GM12878 (cell line): ENCODE results near the gene SFT2D3. TPM values are rescaled to one million over a fixed set of nuclear protein-coding genes. Genes with fewer than 3 reads are reported as not detected.
A peak's percentile ranks its signal among the peaks of the same experiment; 100 is the strongest.

Source experiments
- ATAC-seq: fragments of 200-7000 bp; cut with Tn5 transposase; 3 replicates; pipeline ENCODE4 v1.9.1; 2020; ENCODE audit warnings: mild to moderate bottlenecking, moderate library complexity
- BruUV-seq: library from RNA; stranded (reverse); fragments of 400-500 nt; replicated peaks from 2 replicates; lab custom pipeline; 2021; lab: Mats Ljungman, UMichigan
- CTCF ChIA-PET: fragments of 300-600 bp; sonication (Branson Sonifier 250); formaldehyde crosslinking; extraction: SDS; loops from one replicate; lab custom pipeline; 2021; ENCODE audit warnings: inconsistent platforms; lab: Yijun Ruan, JAX
- POLR2A ChIA-PET: fragments of 350-600 bp; formaldehyde crosslinking; extraction: SDS; loops from one replicate; lab custom pipeline; 2021; ENCODE audit warnings: inconsistent platforms; lab: Charles Lee
- RAD21 ChIA-PET: fragments of 300-600 bp; sonication (Branson Sonifier 250); formaldehyde crosslinking; loops from one replicate; lab custom pipeline; 2023; ENCODE audit warnings: antibody characterized with exemption; ENCODE audit not compliant: unreplicated experiment; lab: Charles Lee
- SMC1A ChIA-PET: fragments of 300-600 bp; sonication (Branson Sonifier 250); formaldehyde crosslinking; loops from one replicate; lab custom pipeline; 2023; ENCODE audit not compliant: unreplicated experiment, uncharacterized antibody; lab: Charles Lee
- DNase-seq: peaks from one replicate; pipeline ENCODE4 v3.0.0-alpha.2; 2011; ENCODE audit warnings: low read depth, low spot score
- FAIRE-seq: peaks from 3 replicates; lab custom pipeline; 2011; peaks lifted over from hg19 to GRCh38; lab: Jason Lieb, UNC
- H2AFZ ChIP-seq: 2 replicates; pipeline ENCODE4 v1.6.0; 2011; ENCODE audit warnings: low read depth, low read length, control low read depth; ENCODE audit not compliant: control insufficient read depth
- H3K27ac ChIP-seq: 2 replicates; pipeline ENCODE4 v1.5.1; 2011; ENCODE audit warnings: control low read depth; ENCODE audit not compliant: control insufficient read depth, insufficient read depth
- H3K27me3 ChIP-seq, 2 experiments: replicated peaks in 1 of 2; 2 replicates each; pipeline versions ENCODE4 v1.6.0 to v1.6.1; 2011; ENCODE audit warnings: low read length in 1 of 2; ENCODE audit not compliant: control insufficient read depth in 2 of 2, insufficient read depth in 2 of 2
- H3K36me3 ChIP-seq, 2 experiments: 2 replicates each; pipeline ENCODE4 v1.5.1; 2011; ENCODE audit warnings: low read length in 1 of 2; ENCODE audit not compliant: control insufficient read depth in 2 of 2, insufficient read depth in 2 of 2
- H3K4me1 ChIP-seq: 2 replicates; pipeline ENCODE4 v1.6.1; 2011; ENCODE audit warnings: mild to moderate bottlenecking, low read length, moderate library complexity, mixed read lengths; ENCODE audit not compliant: control insufficient read depth, insufficient read depth
- H3K4me2 ChIP-seq: 2 replicates; pipeline ENCODE4 v1.6.0; 2011; ENCODE audit warnings: control low read depth; ENCODE audit not compliant: control insufficient read depth, insufficient read depth
- H3K4me3 ChIP-seq: fragments of 200-600 bp; sonication (generic); 2 replicates; pipeline ENCODE4 v1.5.1; 2016
- H3K79me2 ChIP-seq: 2 replicates; pipeline ENCODE4 v1.6.0; 2011; ENCODE audit warnings: low read length; ENCODE audit not compliant: control insufficient read depth, insufficient read depth
- H3K9ac ChIP-seq: 2 replicates; pipeline ENCODE4 v1.8.0; 2011; ENCODE audit warnings: low read length, control low read depth, mixed read lengths; ENCODE audit not compliant: control insufficient read depth, insufficient read depth
- H3K9me3 ChIP-seq: replicated peaks from 3 replicates; pipeline ENCODE4 v1.5.1; 2011; ENCODE audit warnings: mild to moderate bottlenecking, low read length; ENCODE audit not compliant: control insufficient read depth, insufficient read depth
- H4K20me1 ChIP-seq: 2 replicates; pipeline ENCODE4 v1.6.0; 2011; ENCODE audit not compliant: control insufficient read depth, insufficient read depth
- E2F4 ChIP-seq: IDR thresholded peaks from 2 replicates; pipeline ENCODE4 v1.6.1; 2012; ENCODE audit warnings: low read depth, low read length, improper control_type of control experiment
- ETV6 ChIP-seq, 2 experiments: fragments of 450-650 bp in 1 of 2; IDR thresholded peaks in 1 of 2; conservative IDR thresholded peaks in 1 of 2; 2 replicates each; pipeline ENCODE4 v1.6.1; 2014; ENCODE audit warnings: antibody characterized with exemption in 1 of 2, borderline replicate concordance in 1 of 2, low read depth in 1 of 2, mild to moderate bottlenecking in 1 of 2, moderate library complexity in 1 of 2
- HDAC2 ChIP-seq: fragments of 200-600 bp; sonication (generic); IDR thresholded peaks from 2 replicates; pipeline ENCODE4 v1.6.1; 2017
- IKZF1 ChIP-seq: fragments of 450-650 bp; conservative IDR thresholded peaks from 2 replicates; pipeline ENCODE4 v1.6.1; 2017; ENCODE audit warnings: antibody characterized with exemption, mild to moderate bottlenecking
- IKZF2 ChIP-seq, 2 experiments: fragments of 450-650 bp; IDR thresholded peaks; 2 replicates each; pipeline ENCODE4 v1.6.1; 2017; ENCODE audit warnings: mild to moderate bottlenecking in 2 of 2, moderate library complexity in 2 of 2
- JUNB ChIP-seq: IDR thresholded peaks from 2 replicates; pipeline ENCODE4 v1.6.1; 2016; ENCODE audit warnings: antibody characterized with exemption, mild to moderate bottlenecking
- STAT1 ChIP-seq: fragments of 450-650 bp; conservative IDR thresholded peaks from 2 replicates; pipeline ENCODE4 v1.6.1; 2014; ENCODE audit warnings: antibody characterized with exemption, mild to moderate bottlenecking
- STAT3 ChIP-seq: IDR thresholded peaks from 2 replicates; pipeline ENCODE4 v1.6.1; 2011; ENCODE audit warnings: low read depth, low read length, improper control_type of control experiment
- SUPT20H ChIP-seq: IDR thresholded peaks from 2 replicates; pipeline ENCODE4 v1.6.1; 2011; ENCODE audit warnings: low read depth, mild to moderate bottlenecking, low read length, moderate library complexity, borderline replicate concordance; ENCODE audit not compliant: control insufficient read depth
- WGBS: methylation state at CpG from one replicate; pipeline ENCODE4 v1.1.6; 2016; ENCODE audit warnings: low lambda C conversion rate; ENCODE audit not compliant: insufficient replicate concordance, insufficient coverage; ENCODE audit errors: missing lambda C conversion rate; 5-methylcytosine and 5-hydroxymethylcytosine counted together
- in situ Hi-C: fragments of 300-500 bp; cut with MboI; formaldehyde crosslinking; loops from 9 replicates; pipeline ENCODE4 v1.14.3; 2018; ENCODE audit warnings: mixed read lengths
- intact Hi-C: fragments of 100-400 bp; cut with micrococcal nuclease; formaldehyde crosslinking; loops from one replicate; pipeline ENCODE4 v1.14.2; 2022; ENCODE audit not compliant: unreplicated experiment
- polyA plus RNA-seq, 11 experiments: library from polyadenylated mRNA; depleted of rRNA in 4 of 11; unstranded in 6 of 11; stranded (reverse) in 5 of 11; fragments of >200 nt; fragmentation: Nextera tagmentation in 4 of 11; fragmentation: Illumina TruSeq in 1 of 11; extraction: Ambion mirVana in 4 of 11; extraction: Trizol in 1 of 11; gene quantifications; 1 replicate in 1 of 11; 2 replicates in 10 of 11; pipeline versions ENCODE4 v1.2.1 to v1.2.3, GENCODE V29; 2011 to 2016; ENCODE audit warnings: inconsistent platforms in 2 of 11, missing spikeins in 2 of 11, low read depth in 1 of 11
- total RNA-seq, 4 experiments: library from RNA; depleted of rRNA in 3 of 4; stranded (reverse); fragments of >200 nt in 3 of 4; fragmentation: Illumina TruSeq in 1 of 4; extraction: Trizol in 1 of 4; gene quantifications; 2 replicates each; pipeline versions ENCODE4 v1.2.1 to v1.2.3, GENCODE V29; 2013 to 2021

Gene SFT2D3
- total and polyA plus RNA-seq, 10 of the 15 experiments (the other 5 are each of a cell fraction or from before 2014, with no cell fraction given): 4.2 to 8.4 (median 6.6) TPM; not detected in 4

DNA sequence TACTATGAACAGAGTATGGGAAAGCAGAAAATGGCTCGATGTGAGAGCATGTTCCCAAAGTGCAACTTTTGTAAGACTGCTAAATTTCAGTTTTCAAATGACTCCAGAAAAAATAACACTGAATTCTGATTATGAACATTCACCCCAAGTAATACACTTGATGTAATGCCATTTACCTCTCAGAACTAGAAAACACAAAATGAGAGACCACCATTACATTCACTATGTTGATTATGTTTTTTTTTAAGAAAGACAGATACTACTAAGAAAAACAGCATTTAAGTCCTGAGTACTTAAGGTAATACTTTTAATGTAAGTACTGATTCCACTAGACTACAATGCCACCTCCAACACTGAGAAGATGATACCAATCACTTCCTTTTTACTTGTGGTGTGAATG, 38.5 kb downstream of the SFT2D3 start:
- H3K36me3 ChIP-seq: peaks cover 0 to 5% of the 10 kb centered on the region in 2 experiments; a peak in 3 of 4 replicates
- RAD21 ChIA-PET: no interaction called here
- no peak overlapping the region for H2AFZ ChIP-seq
- no peaks in the 10 kb centered on the region for H4K20me1 ChIP-seq
- no peaks in the 10 kb centered on the region for H3K79me2 ChIP-seq
- in situ Hi-C loops: no loop called here
- ATAC-seq: no peak
- no peak for TF ChIP-seq HDAC2
- no peak for TF ChIP-seq STAT1
- no peak for TF ChIP-seq IKZF2 (IDR thresholded peaks at IDR 0.05)
- TF ChIP-seq JUNB: peak; percentile 58; the same call in 1 of the 2 replicates
- TF ChIP-seq ETV6 (conservative IDR thresholded peaks at IDR 0.05 in 1 of 2, IDR thresholded peaks at IDR 0.05 in 1 of 2; ENCODE audit: borderline replicate concordance in 1 of 2, low read depth in 1 of 2): no peak
- no peak for TF ChIP-seq IKZF1
- no peak for TF ChIP-seq E2F4
- TF ChIP-seq SUPT20H: no peak
- no peak for TF ChIP-seq STAT3
- H3K4me1 ChIP-seq: peaks cover 3% of the 10 kb centered on the region; the same call in 1 of the 2 replicates
- peak; percentile 13 for FAIRE-seq
- CTCF ChIA-PET: interaction anchor here (1.0 to 1.7 kb wide), 2 partner anchors 12 to 66 kb away, joined by 3 read pairs; no protein-coding TSS in a partner anchor
- POLR2A ChIA-PET: interaction anchor here (0.5 to 1.4 kb wide), 2 partner anchors 10 to 70 kb away, joined by 5 to 7 read pairs; no protein-coding TSS in a partner anchor
- H3K4me3 ChIP-seq: no peak overlapping the region
- no TSS peak for BruUV-seq
- WGBS: 27% methylated on average over 1 of the region's 1 CpG
- SMC1A ChIA-PET: interaction anchor here (0.7 to 1.4 kb wide), 6 partner anchors 8 to 38 kb away, joined by 3 read pairs; no protein-coding TSS in a partner anchor
- no peaks in the 10 kb centered on the region for H3K27me3 ChIP-seq
- no peaks in the 10 kb centered on the region for H3K9me3 ChIP-seq
- no peak overlapping the region for H3K4me2 ChIP-seq
- H3K9ac ChIP-seq: no peak overlapping the region
- no peak overlapping the region for H3K27ac ChIP-seq
- intact Hi-C loops: loop anchor here (5.0 kb wide), 1 partner anchor 37 kb away; the partner anchor contains the start of gene SFT2D3
- no peak for DNase-seq
